Endothelial cell of umbilical vein (primary cell): ENCODE results near the gene MYO7B. TPM values are rescaled to one million over a fixed set of nuclear protein-coding genes. Genes with fewer than 3 reads are reported as not detected.

Experiments
- BruUV-seq: library from RNA; stranded (reverse); fragments of 400-500 nt; replicated peaks from 2 replicates; lab custom pipeline; 2021; lab: Mats Ljungman, UMichigan
- CTCF ChIA-PET: fragments of 300-600, 350-600 bp; sonication (Branson Sonifier 250); formaldehyde crosslinking; loops from one replicate; lab custom pipeline; 2021; ENCODE audit warnings: antibody characterized with exemption, inconsistent platforms; lab: Charles Lee
- POLR2A ChIA-PET: fragments of 300-600, 350-600 bp; sonication (Branson Sonifier 250); formaldehyde crosslinking; loops from one replicate; lab custom pipeline; 2021; ENCODE audit warnings: antibody characterized with exemption, inconsistent platforms; lab: Charles Lee
- DNase-seq: peaks from one replicate; pipeline ENCODE4 v3.0.0-alpha.2; 2011; ENCODE audit warnings: low read depth, low spot score
- FAIRE-seq: peaks from 2 replicates; lab custom pipeline; 2011; peaks lifted over from hg19 to GRCh38; lab: Jason Lieb, UNC
- H2AFZ ChIP-seq: 2 replicates; pipeline ENCODE4 v1.6.0; 2012; ENCODE audit warnings: low read depth, low read length, control low read depth, inconsistent platforms
- H3K27ac ChIP-seq: 2 replicates; pipeline ENCODE4 v1.5.1; 2011; ENCODE audit warnings: low read depth, mild to moderate bottlenecking, control low read depth, low read length, moderate library complexity; ENCODE audit not compliant: insufficient read depth
- H3K27me3 ChIP-seq, 2 experiments: 2 replicates each; pipeline versions ENCODE4 v1.6.0 to v1.6.1; 2011; ENCODE audit warnings: low read length in 2 of 2, mixed read lengths in 1 of 2; ENCODE audit not compliant: control insufficient read depth in 2 of 2, insufficient read depth in 2 of 2
- H3K36me3 ChIP-seq, 2 experiments: 2 replicates in 1 of 2; 3 replicates in 1 of 2; pipeline ENCODE4 v1.5.1; 2011; ENCODE audit warnings: low read length in 2 of 2, mild to moderate bottlenecking in 1 of 2, moderate library complexity in 1 of 2; ENCODE audit not compliant: control insufficient read depth in 2 of 2, insufficient read depth in 2 of 2; ENCODE audit errors: extremely low read depth in 1 of 2
- H3K4me1 ChIP-seq: 3 replicates; pipeline ENCODE4 v1.5.1; 2011; ENCODE audit warnings: mild to moderate bottlenecking, low read length; ENCODE audit not compliant: control insufficient read depth, insufficient read depth; ENCODE audit errors: extremely low read depth
- H3K4me2 ChIP-seq: 2 replicates; pipeline ENCODE4 v1.6.1; 2011; ENCODE audit warnings: low read length, control low read depth, mixed read lengths; ENCODE audit not compliant: insufficient read depth
- H3K4me3 ChIP-seq, 3 experiments: fragments of 200-600 bp in 1 of 3; sonication (generic), shearing (Covaris generic) in 1 of 3; replicated peaks in 1 of 3; 2 replicates each; pipeline ENCODE4 v1.5.1; 2011 to 2016; ENCODE audit warnings: control low read depth in 3 of 3, low read length in 3 of 3, mild to moderate bottlenecking in 2 of 3, inconsistent platforms in 1 of 3, low read depth in 1 of 3, moderate library complexity in 1 of 3; ENCODE audit not compliant: insufficient read depth in 1 of 3
- H3K79me2 ChIP-seq: 2 replicates; pipeline ENCODE4 v1.6.0; 2012; ENCODE audit warnings: low read length, inconsistent platforms; ENCODE audit not compliant: control insufficient read depth, insufficient read depth
- H3K9ac ChIP-seq: replicated peaks from 2 replicates; pipeline ENCODE3; 2011; ENCODE audit warnings: low read length, control low read depth; ENCODE audit not compliant: insufficient read depth; ENCODE audit errors: extremely low read depth
- H3K9me1 ChIP-seq: replicated peaks from 3 replicates; pipeline ENCODE4 v1.6.0; 2011; ENCODE audit warnings: mild to moderate bottlenecking, low read length; ENCODE audit not compliant: control insufficient read depth, insufficient read depth; ENCODE audit errors: extremely low read depth
- H3K9me3 ChIP-seq: replicated peaks from 2 replicates; pipeline ENCODE4 v1.5.1; 2012; ENCODE audit warnings: low read length, inconsistent platforms; ENCODE audit not compliant: control insufficient read depth, insufficient read depth
- H4K20me1 ChIP-seq: replicated peaks from 2 replicates; pipeline ENCODE3; 2011; ENCODE audit warnings: mild to moderate bottlenecking, low read length; ENCODE audit not compliant: control insufficient read depth, insufficient read depth; ENCODE audit errors: extremely low read depth
- CTCF ChIP-seq, 2 donors: IDR thresholded peaks; 1 replicate in 1 of 2; 2 replicates in 1 of 2; pipeline ENCODE4 v1.5.1; 2011; ENCODE audit warnings: low read length in 2 of 2, mild to moderate bottlenecking in 2 of 2, moderate library complexity in 2 of 2, control low read depth in 1 of 2, inconsistent platforms in 1 of 2, low read depth in 1 of 2; ENCODE audit not compliant: insufficient read depth in 1 of 2; ENCODE audit errors: extremely low read depth in 1 of 2
- EZH2 ChIP-seq: IDR thresholded peaks from 2 replicates; pipeline ENCODE4 v1.6.1; 2012; ENCODE audit warnings: borderline replicate concordance, low read depth, mild to moderate bottlenecking, moderate library complexity, low read length, inconsistent platforms; ENCODE audit not compliant: severe bottlenecking
- FOS ChIP-seq: IDR thresholded peaks from 2 replicates; pipeline ENCODE4 v1.6.1; 2011; ENCODE audit warnings: mild to moderate bottlenecking, low read length, moderate library complexity, borderline replicate concordance; ENCODE audit not compliant: insufficient read depth
- GATA2 ChIP-seq: IDR thresholded peaks from 2 replicates; pipeline ENCODE4 v1.7.0; 2011; ENCODE audit warnings: low read depth, mild to moderate bottlenecking, moderate library complexity, mixed read lengths, low read length; ENCODE audit not compliant: insufficient read length, insufficient read depth
- POLR2A ChIP-seq: IDR thresholded peaks from 2 replicates; pipeline ENCODE4 v1.6.1; 2012; ENCODE audit warnings: low read depth, mild to moderate bottlenecking, control low read depth, low read length
- POLR2AphosphoS5 ChIP-seq: IDR thresholded peaks from 2 replicates; pipeline ENCODE4 v1.6.1; 2012; ENCODE audit warnings: low read depth, mild to moderate bottlenecking, control low read depth, low read length, moderate library complexity; ENCODE audit not compliant: insufficient read depth
- dilution Hi-C: fragments of 300-500 bp; cut with MboI; formaldehyde crosslinking; loops from one replicate; pipeline ENCODE4 v1.15.0; 2019; ENCODE audit warnings: low sequenced_read_pairs; ENCODE audit not compliant: extremely low pct_ligation_motif_present
- intact Hi-C: fragments of 100-400 bp; cut with micrococcal nuclease; formaldehyde crosslinking; loops from one replicate; pipeline ENCODE4 v1.10.0; 2022
- polyA plus RNA-seq, 4 experiments: library from polyadenylated mRNA; depleted of rRNA in 3 of 4; stranded (reverse) in 3 of 4; unstranded in 1 of 4; fragments of >200 nt; gene quantifications; 2 replicates each; pipeline versions ENCODE4 v1.2.1 to v1.2.3, GENCODE V29; 2011 to 2012; ENCODE audit warnings: missing spikeins in 1 of 4
- total RNA-seq: library from RNA; stranded (reverse); gene quantifications from 2 replicates; pipeline ENCODE4 v1.2.3, GENCODE V29; 2021

Gene MYO7B
- total and polyA plus RNA-seq, 2 donors (not counting 3 experiments of a cell fraction or from before 2014, with no cell fraction given): 0.17 TPM; not detected in 1

DNA sequence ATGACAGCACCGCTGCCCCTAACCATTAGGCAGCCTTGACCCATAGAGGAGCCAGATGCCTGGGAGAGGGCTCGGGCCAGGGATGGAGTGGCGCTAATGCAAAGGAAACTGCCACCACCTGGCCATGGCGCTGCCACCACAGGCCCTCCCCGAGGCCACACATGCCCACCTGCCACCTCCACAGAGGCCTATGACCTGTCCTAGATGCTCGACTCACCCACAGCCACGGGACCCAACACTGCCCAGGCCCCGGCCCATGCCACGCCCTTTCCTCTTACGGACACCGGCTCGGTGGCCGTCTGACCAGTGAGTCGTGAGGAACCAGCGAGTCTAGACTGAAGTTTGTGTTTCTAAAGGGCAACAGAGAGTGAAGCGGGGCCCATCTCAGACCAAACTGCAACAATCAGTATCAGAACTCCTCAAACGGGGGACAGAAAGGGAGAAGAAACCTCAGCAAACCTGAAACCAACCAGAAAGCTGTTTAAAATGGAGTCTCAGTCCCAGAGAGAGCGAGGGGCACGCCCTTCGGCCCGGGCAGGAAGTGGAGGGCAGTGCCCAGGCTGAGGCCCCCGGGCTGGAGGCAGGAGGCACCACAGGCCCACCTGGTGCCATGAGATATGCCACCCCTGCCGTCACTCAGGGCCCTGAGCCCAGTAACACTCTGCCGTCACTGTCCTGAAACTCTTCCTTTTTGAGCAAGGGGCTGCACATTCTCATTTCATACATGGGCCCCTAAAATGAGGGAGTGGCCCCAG, 111.2 kb downstream of the MYO7B start:
- ChIA-PET CTCF (interaction anchor here (1.0 to 12.1 kb wide), 7 partner anchors 8 to 120 kb away, joined by 3 to 424 read pairs (median 7); partner anchors contain the start of genes IWS1 and LIMS2), POLR2A (no interaction called here)
- dilution Hi-C loops (no loop called here), intact Hi-C loops (no loop called here)
- Histone ChIP-seq H3K9me1 (no peaks in the 10 kb centered on the region), H3K4me1 (peaks cover 34% of the 10 kb centered on the region), H3K4me3 (no peak overlapping the region), H3K9ac (peak overlapping the region; percentile 53), H4K20me1 (no peaks in the 10 kb centered on the region), H3K27me3 (no peaks in the 10 kb centered on the region), H3K4me2 (peak overlapping the region; percentile 30), H3K36me3 (no peaks in the 10 kb centered on the region), H3K9me3 (no peaks in the 10 kb centered on the region), H3K27ac (peak overlapping the region; percentile 85), H3K79me2 (no peaks in the 10 kb centered on the region), H2AFZ (peak overlapping the region; percentile 92)
- DNase-seq (no peak), FAIRE-seq (no peak)
- no TSS peak for BruUV-seq
- no peak for TF ChIP-seq GATA2
- TF ChIP-seq POLR2A: peak; percentile 54
- no peak for TF ChIP-seq EZH2

- Histone ChIP-seq H3K4me2 (no peak overlapping the region), H3K36me3 (no peaks in the 10 kb centered on the region), H3K27me3 (no peaks in the 10 kb centered on the region), H3K4me1 (peaks cover 28% of the 10 kb centered on the region), H4K20me1 (no peaks in the 10 kb centered on the region), H3K9ac (peak overlapping the region; percentile 53), H3K9me1 (no peaks in the 10 kb centered on the region), H2AFZ (peak overlapping the region; percentile 92), H3K79me2 (no peaks in the 10 kb centered on the region), H3K4me3 (no peak overlapping the region), H3K9me3 (no peaks in the 10 kb centered on the region), H3K27ac (peak overlapping the region; percentile 85)
- no peak for TF ChIP-seq CTCF (IDR thresholded peaks at IDR 0.05; ENCODE audit: extremely low read depth in 1 of 2, insufficient read depth in 1 of 2, low read depth in 1 of 2, low read length in 2 of 2)
- TF ChIP-seq FOS: peak; percentile 51
- peak; percentile 39 for TF ChIP-seq POLR2AphosphoS5
- peak; percentile 40 for TF ChIP-seq POLR2A
- ChIA-PET CTCF (interaction anchor here (1.0 to 12.1 kb wide), 7 partner anchors 9 to 121 kb away, joined by 3 to 424 read pairs (median 7); partner anchors contain the start of genes IWS1 and LIMS2), POLR2A (no interaction called here)
- dilution Hi-C loops (no loop called here), intact Hi-C loops (loop anchor here (2.0 kb wide), 1 partner anchor 27 kb away; the partner anchor contains the start of gene LIMS2)
- peak; percentile 88 for FAIRE-seq
- DNase-seq: peak; percentile 74
- BruUV-seq: no TSS peak
Measured at GRCh38 chr2:127647242-127648190, 112.0 kb downstream of the MYO7B start.
